ENCODE data around the gene ZNF679. TPM values are rescaled to one million over a fixed set of nuclear protein-coding genes. Genes with fewer than 3 reads are reported as not detected.

ZNF679 gene
- polyA plus RNA-seq, 3 donors = not detected

GRCh38 chr7:64184376-64184775 is 43.9 kb upstream of the ZNF679 start:
- Mint-ChIP-seq H3K9me3 (peaks cover 11 to 43% (median 20%) of the 10 kb centered on the region in 7 donors), H3K4me3 (no peak overlapping the region), H3K4me1 (no peaks in the 10 kb centered on the region), H3K36me3 (no peaks in the 10 kb centered on the region), H3K27me3 (ENCODE audit: low read depth in 3 of 3) (peaks cover 0 to 9% (median 0%) of the 10 kb centered on the region in 3 donors), H3K27ac (no peak overlapping the region)
- TF ChIP-seq CTCF (IDR thresholded peaks at IDR 0.05) = no peak
- Histone ChIP-seq H3K27me3 (ENCODE audit: control insufficient read depth in 2 of 2, insufficient read depth in 2 of 2, low read length in 2 of 2) (no peaks in the 10 kb centered on the region), H3K9me3 (replicated peaks in 1 of 2; ENCODE audit: control insufficient read depth in 1 of 2, insufficient read depth in 1 of 2, low read length in 2 of 2) (peaks cover 32 to 47% of the 10 kb centered on the region in 2 donors), H3K27ac (ENCODE audit: low read depth in 1 of 2, low read length in 2 of 2) (no peak overlapping the region), H3K36me3 (replicated peaks in 1 of 2; ENCODE audit: control insufficient read depth in 1 of 2, insufficient read depth in 2 of 2, low read length in 2 of 2) (no peaks in the 10 kb centered on the region), H4K20me1 (ENCODE audit: insufficient read depth, low read length) (no peaks in the 10 kb centered on the region), H2AFZ (ENCODE audit: insufficient read depth, low read depth, low read length, poor library complexity, severe bottlenecking) (no peak overlapping the region), H3K9ac (ENCODE audit: insufficient read depth, low read length, poor library complexity, severe bottlenecking) (no peak overlapping the region), H3K4me1 (ENCODE audit: control insufficient read depth in 1 of 2, insufficient read depth in 2 of 2, low read length in 2 of 2) (no peaks in the 10 kb centered on the region), H3K4me2 (replicated peaks; ENCODE audit: extremely low read depth, low read length, poor library complexity, severe bottlenecking) (no peak overlapping the region), H3K4me3 (replicated peaks in 1 of 3; ENCODE audit: low read depth in 2 of 3, low read length in 3 of 3) (no peak overlapping the region), H3K79me2 (ENCODE audit: insufficient read depth, low read length) (no peaks in the 10 kb centered on the region)
- 89% methylated on average over 12 of the region's 12 CpGs for WGBS (ENCODE audit: insufficient coverage)
- intact Hi-C loops (cut with micrococcal nuclease) = loop anchor here in 1 of 2 donors (5.0 kb wide), 1 partner anchor 433 kb away; no protein-coding TSS in a partner anchor
- DNase-seq = no peak

GRCh38 chr7:64187408-64187807 is 40.9 kb upstream of the ZNF679 start:
- Mint-ChIP-seq H3K4me3 (no peak overlapping the region), H3K36me3 (no peaks in the 10 kb centered on the region), H3K27ac (no peak overlapping the region), H3K9me3 (peaks cover 7 to 48% (median 26%) of the 10 kb centered on the region in 7 donors), H3K27me3 (ENCODE audit: low read depth in 3 of 3) (peaks cover 0 to 3% (median 0%) of the 10 kb centered on the region in 3 donors), H3K4me1 (no peaks in the 10 kb centered on the region)
- Histone ChIP-seq H3K9me3 (replicated peaks in 1 of 2; ENCODE audit: control insufficient read depth in 1 of 2, insufficient read depth in 1 of 2, low read length in 2 of 2) (peaks cover 21 to 48% of the 10 kb centered on the region in 2 donors), H4K20me1 (ENCODE audit: insufficient read depth, low read length) (no peaks in the 10 kb centered on the region), H3K36me3 (replicated peaks in 1 of 2; ENCODE audit: control insufficient read depth in 1 of 2, insufficient read depth in 2 of 2, low read length in 2 of 2) (no peaks in the 10 kb centered on the region), H3K27me3 (ENCODE audit: control insufficient read depth in 2 of 2, insufficient read depth in 2 of 2, low read length in 2 of 2) (no peaks in the 10 kb centered on the region), H3K27ac (ENCODE audit: low read depth in 1 of 2, low read length in 2 of 2) (no peak overlapping the region), H2AFZ (ENCODE audit: insufficient read depth, low read depth, low read length, poor library complexity, severe bottlenecking) (no peak overlapping the region), H3K4me1 (ENCODE audit: control insufficient read depth in 1 of 2, insufficient read depth in 2 of 2, low read length in 2 of 2) (no peaks in the 10 kb centered on the region), H3K79me2 (ENCODE audit: insufficient read depth, low read length) (no peaks in the 10 kb centered on the region), H3K4me3 (replicated peaks in 1 of 3; ENCODE audit: low read depth in 2 of 3, low read length in 3 of 3) (no peak overlapping the region), H3K9ac (ENCODE audit: insufficient read depth, low read length, poor library complexity, severe bottlenecking) (no peak overlapping the region), H3K4me2 (replicated peaks; ENCODE audit: extremely low read depth, low read length, poor library complexity, severe bottlenecking) (no peak overlapping the region)
- DNase-seq = no peak
- no peak for TF ChIP-seq CTCF (IDR thresholded peaks at IDR 0.05)
- intact Hi-C loops (cut with micrococcal nuclease) = no loop called here
- WGBS (ENCODE audit: insufficient coverage) = 78% methylated on average over 3 of the region's 3 CpGs
